Stimulated activated effector memory CD8-positive, alpha-beta T cell treated with anti-CD3 and anti-CD28 coated beads, Interleukin-12 subunit alpha, Interleukin-12 subunit beta, amount 100 ng/mL, for 72 hours (primary cell): ENCODE data around the gene PRKG1.
A peak's percentile ranks its signal among the peaks of the same experiment; 100 is the strongest.

Source experiments
- ATAC-seq: fragments of 150-1000 bp; cut with Tn5 transposase; 2 replicates; pipeline ENCODE4 v1.10.0; 2021
- DNase-seq, 2 donors: peaks; one replicate each; pipeline ENCODE4 v3.0.0; 2021 to 2022; ENCODE audit warnings: low spot score in 2 of 2
- H3K27ac Mint-ChIP-seq: one replicate; pipeline ENCODE4 v1.8.0; 2022; ENCODE audit warnings: mild to moderate bottlenecking, mixed read lengths
- H3K36me3 Mint-ChIP-seq: one replicate; pipeline ENCODE4 v1.8.0; 2022; ENCODE audit warnings: mild to moderate bottlenecking, mixed read lengths
- H3K4me1 Mint-ChIP-seq: one replicate; pipeline ENCODE4 v1.8.0; 2022; ENCODE audit warnings: mixed read lengths
- H3K4me3 Mint-ChIP-seq: one replicate; pipeline ENCODE4 v1.8.0; 2022; ENCODE audit warnings: mild to moderate bottlenecking, mixed read lengths
- H3K9me3 Mint-ChIP-seq: one replicate; pipeline ENCODE4 v1.8.0; 2022; ENCODE audit warnings: mixed read lengths

PRKG1 gene

GRCh38 chr10:51074238-51075028 is at the start of gene PRKG1:
TSS of gene PRKG1 (plus strand) at chr10:51074487.
- Mint-ChIP-seq H3K36me3 (no peaks in the 10 kb centered on the region), H3K9me3 (no peaks in the 10 kb centered on the region), H3K27ac (no peak within 1 kb of the TSS)

GRCh38 chr10:51028420-51028819 is 45.9 kb upstream of the PRKG1 start:
- Mint-ChIP-seq H3K36me3 (no peaks in the 10 kb centered on the region), H3K9me3 (no peaks in the 10 kb centered on the region), H3K27ac (no peak overlapping the region), H3K4me3 (no peak overlapping the region), H3K4me1 (no peaks in the 10 kb centered on the region)
- ATAC-seq (no peak), DNase-seq (no peak)

More at GRCh38 chr10:51074238-51075028, at the start of gene PRKG1:
- Mint-ChIP-seq H3K4me3 (peak within 1 kb of the TSS; percentile 64), H3K4me1 (peaks cover 13% of the 10 kb centered on the region)
- DNase-seq (peak in 1 of 2 donors; percentile 49), ATAC-seq (peak; percentile 44)

GRCh38 chr10:51029172-51029641 is 45.1 kb upstream of the PRKG1 start:
- no peaks in the 10 kb centered on the region for H3K4me1 Mint-ChIP-seq
- H3K27ac Mint-ChIP-seq = no peak overlapping the region
- no peaks in the 10 kb centered on the region for H3K36me3 Mint-ChIP-seq
- no peaks in the 10 kb centered on the region for H3K9me3 Mint-ChIP-seq
- H3K4me3 Mint-ChIP-seq = no peak overlapping the region
- DNase-seq (no peak), ATAC-seq (no peak)

- H3K4me3 Mint-ChIP-seq = no peak overlapping the region
- no peaks in the 10 kb centered on the region for H3K4me1 Mint-ChIP-seq
- DNase-seq (no peak), ATAC-seq (no peak)
- no peaks in the 10 kb centered on the region for H3K9me3 Mint-ChIP-seq
- H3K36me3 Mint-ChIP-seq = no peaks in the 10 kb centered on the region
- H3K27ac Mint-ChIP-seq = no peak overlapping the region
Observed at GRCh38 chr10:51030480-51030879, 43.8 kb upstream of the PRKG1 start.

- H3K36me3 Mint-ChIP-seq = no peaks in the 10 kb centered on the region
- H3K9me3 Mint-ChIP-seq = no peaks in the 10 kb centered on the region
- no peaks in the 10 kb centered on the region for H3K4me1 Mint-ChIP-seq
- ATAC-seq (no peak), DNase-seq (no peak)
- H3K27ac Mint-ChIP-seq = no peak overlapping the region
- H3K4me3 Mint-ChIP-seq = no peak overlapping the region
Observed at GRCh38 chr10:51031950-51032349, 42.3 kb upstream of the PRKG1 start.

- Mint-ChIP-seq H3K4me3 (no peak overlapping the region), H3K27ac (no peak overlapping the region), H3K9me3 (no peaks in the 10 kb centered on the region), H3K4me1 (no peaks in the 10 kb centered on the region), H3K36me3 (no peaks in the 10 kb centered on the region)
- DNase-seq (no peak), ATAC-seq (no peak)
Observed at GRCh38 chr10:51034769-51035168, 39.5 kb upstream of the PRKG1 start.

- H3K27ac Mint-ChIP-seq = no peak overlapping the region
- DNase-seq (no peak), ATAC-seq (no peak)
- no peak overlapping the region for H3K4me3 Mint-ChIP-seq
- no peaks in the 10 kb centered on the region for H3K36me3 Mint-ChIP-seq
- H3K9me3 Mint-ChIP-seq = no peaks in the 10 kb centered on the region
- H3K4me1 Mint-ChIP-seq = no peaks in the 10 kb centered on the region
Observed at GRCh38 chr10:51035344-51035743, 38.9 kb upstream of the PRKG1 start.

GRCh38 chr10:51045871-51046270 is 28.4 kb upstream of the PRKG1 start:
- Mint-ChIP-seq H3K27ac (no peak overlapping the region), H3K4me1 (no peaks in the 10 kb centered on the region), H3K4me3 (no peak overlapping the region), H3K36me3 (no peaks in the 10 kb centered on the region), H3K9me3 (no peaks in the 10 kb centered on the region)
- DNase-seq (no peak), ATAC-seq (no peak)

- DNase-seq (no peak), ATAC-seq (no peak)
- Mint-ChIP-seq H3K4me1 (no peaks in the 10 kb centered on the region), H3K9me3 (no peaks in the 10 kb centered on the region), H3K4me3 (no peak overlapping the region), H3K27ac (no peak overlapping the region), H3K36me3 (no peaks in the 10 kb centered on the region)
Observed at GRCh38 chr10:51046654-51047053, 27.6 kb upstream of the PRKG1 start.

GRCh38 chr10:51047857-51048256 is 26.4 kb upstream of the PRKG1 start:
- no peaks in the 10 kb centered on the region for H3K4me1 Mint-ChIP-seq
- DNase-seq (no peak), ATAC-seq (no peak)
- H3K9me3 Mint-ChIP-seq = no peaks in the 10 kb centered on the region
- no peak overlapping the region for H3K4me3 Mint-ChIP-seq
- no peak overlapping the region for H3K27ac Mint-ChIP-seq
- H3K36me3 Mint-ChIP-seq = no peaks in the 10 kb centered on the region

- no peaks in the 10 kb centered on the region for H3K36me3 Mint-ChIP-seq
- H3K27ac Mint-ChIP-seq = no peak overlapping the region
- H3K4me3 Mint-ChIP-seq = no peak overlapping the region
- ATAC-seq (no peak), DNase-seq (no peak)
- no peaks in the 10 kb centered on the region for H3K9me3 Mint-ChIP-seq
- H3K4me1 Mint-ChIP-seq = no peaks in the 10 kb centered on the region
Observed at GRCh38 chr10:51048792-51049191, 25.5 kb upstream of the PRKG1 start.

GRCh38 chr10:51052163-51052562 is 22.1 kb upstream of the PRKG1 start:
- H3K9me3 Mint-ChIP-seq = no peaks in the 10 kb centered on the region
- H3K4me3 Mint-ChIP-seq = no peak overlapping the region
- no peaks in the 10 kb centered on the region for H3K36me3 Mint-ChIP-seq
- H3K27ac Mint-ChIP-seq = no peak overlapping the region
- H3K4me1 Mint-ChIP-seq = no peaks in the 10 kb centered on the region
- DNase-seq (no peak), ATAC-seq (no peak)

- H3K27ac Mint-ChIP-seq = no peak overlapping the region
- ATAC-seq = no peak
- H3K36me3 Mint-ChIP-seq = no peaks in the 10 kb centered on the region
Observed at GRCh38 chr10:51057925-51058324, 16.4 kb upstream of the PRKG1 start.

GRCh38 chr10:51063166-51063565 is 11.1 kb upstream of the PRKG1 start:
- no peak for DNase-seq
- ATAC-seq = no peak

More at GRCh38 chr10:51057925-51058324, 16.4 kb upstream of the PRKG1 start:
- Mint-ChIP-seq H3K4me1 (no peaks in the 10 kb centered on the region), H3K4me3 (no peak overlapping the region), H3K9me3 (peaks cover 3% of the 10 kb centered on the region)
- no peak for DNase-seq

GRCh38 chr10:51063659-51064535 is 10.4 kb upstream of the PRKG1 start:
- H3K36me3 Mint-ChIP-seq = no peaks in the 10 kb centered on the region
- no peak overlapping the region for H3K27ac Mint-ChIP-seq
- no peak overlapping the region for H3K4me3 Mint-ChIP-seq
- no peaks in the 10 kb centered on the region for H3K9me3 Mint-ChIP-seq
- no peaks in the 10 kb centered on the region for H3K4me1 Mint-ChIP-seq
- DNase-seq = no peak
- no peak for ATAC-seq

More at GRCh38 chr10:51063166-51063565, 11.1 kb upstream of the PRKG1 start:
- no peak overlapping the region for H3K4me3 Mint-ChIP-seq
- H3K4me1 Mint-ChIP-seq = no peaks in the 10 kb centered on the region
- H3K27ac Mint-ChIP-seq = no peak overlapping the region
- H3K9me3 Mint-ChIP-seq = peaks cover 3% of the 10 kb centered on the region
- H3K36me3 Mint-ChIP-seq = no peaks in the 10 kb centered on the region

GRCh38 chr10:51066231-51066630 is 8.1 kb upstream of the PRKG1 start:
- Mint-ChIP-seq H3K4me1 (no peaks in the 10 kb centered on the region), H3K36me3 (no peaks in the 10 kb centered on the region), H3K4me3 (no peak overlapping the region), H3K9me3 (no peaks in the 10 kb centered on the region), H3K27ac (no peak overlapping the region)
- ATAC-seq (no peak), DNase-seq (no peak)
